NCI-H345 treated with DMSO at 0.1 percent for 48 hours (cell line): ENCODE measurements around the gene SNAPC5.
"Not testable (repeated sequence)": the region's sequence is repeated elsewhere in the genome, so short reads cannot be mapped to it uniquely, and the experiment has no call there.

Experiments
- DNase-seq: peaks from one replicate; lab custom pipeline; 2025; ENCODE audit not compliant: unreplicated experiment; lab: John Stamatoyannopoulos, UW

Gene SNAPC5, protein sequence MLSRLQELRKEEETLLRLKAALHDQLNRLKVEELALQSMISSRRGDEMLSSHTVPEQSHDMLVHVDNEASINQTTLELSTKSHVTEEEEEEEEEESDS

DNA sequence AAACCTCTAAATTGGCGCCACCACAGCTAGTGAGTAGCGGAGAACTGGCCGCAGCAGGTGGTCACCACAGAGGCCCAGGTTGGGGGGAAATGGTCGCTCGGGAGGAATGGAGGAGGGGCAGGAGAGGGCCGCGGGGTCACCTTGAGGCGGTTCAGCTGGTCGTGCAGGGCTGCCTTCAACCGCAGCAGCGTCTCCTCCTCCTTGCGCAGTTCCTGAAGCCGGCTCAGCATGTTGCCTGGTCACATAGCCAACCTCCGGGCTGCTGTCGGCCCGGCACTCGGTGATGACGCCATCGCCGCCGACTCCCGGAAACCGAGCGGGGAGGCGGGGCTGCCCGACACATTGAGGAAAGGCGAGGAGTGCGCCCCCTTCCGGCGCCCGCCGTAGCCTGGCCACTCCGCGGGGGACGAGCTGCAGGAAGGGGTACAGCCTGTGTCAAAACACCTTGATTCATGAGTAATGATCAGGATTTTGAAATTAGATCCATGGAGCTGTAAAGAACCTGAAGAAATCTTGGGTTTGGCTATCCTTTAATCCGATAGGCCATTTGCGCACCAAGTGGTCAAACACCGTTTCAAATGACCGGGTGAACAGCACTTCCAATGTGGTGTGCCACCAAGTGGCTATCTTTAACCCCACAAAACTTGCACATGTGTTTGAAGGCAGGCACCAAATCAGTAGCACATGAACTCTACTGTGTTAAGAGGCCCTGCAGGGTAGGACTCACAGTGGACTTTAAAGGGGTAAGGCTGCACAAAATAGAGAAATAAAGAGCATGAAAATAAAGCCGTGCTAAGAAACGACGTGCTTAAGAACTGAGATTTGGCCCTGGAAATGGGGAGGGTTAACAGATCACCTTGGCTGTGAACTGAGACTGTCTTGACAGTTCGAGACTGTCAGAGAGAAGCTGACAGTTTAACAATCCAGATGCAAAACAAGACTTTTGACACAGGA is at the start of gene SNAPC5:
SNAPC5 (minus strand) TSS at position 261 of the 954 bp plus-strand sequence; CDS start at position 230, 31 bp downstream.
- DNase-seq, result peak; percentile 71

DNA sequence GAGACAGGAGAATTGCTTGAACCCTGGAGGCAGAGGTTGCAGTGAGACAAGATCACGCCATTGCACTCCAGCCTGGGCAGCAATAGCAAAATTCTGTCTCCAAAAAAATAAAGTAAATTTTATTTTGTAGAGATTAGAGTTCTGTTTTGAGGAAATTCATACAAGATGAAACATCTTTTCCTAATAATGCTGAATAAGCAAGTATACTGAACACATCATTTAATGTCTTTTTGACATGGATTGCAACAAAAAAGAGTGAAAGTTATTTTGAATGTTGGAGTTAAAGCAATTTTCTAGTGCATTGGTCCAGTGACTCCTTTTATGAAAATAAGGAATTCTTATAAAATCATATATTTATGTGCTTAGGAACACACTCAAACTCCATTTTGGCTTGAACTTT is 47.7 kb upstream of the SNAPC5 start:
- no peak for DNase-seq

- no peak for DNase-seq
Measured at GRCh38 chr15:66542896-66543295, 45.3 kb upstream of the SNAPC5 start.

DNA sequence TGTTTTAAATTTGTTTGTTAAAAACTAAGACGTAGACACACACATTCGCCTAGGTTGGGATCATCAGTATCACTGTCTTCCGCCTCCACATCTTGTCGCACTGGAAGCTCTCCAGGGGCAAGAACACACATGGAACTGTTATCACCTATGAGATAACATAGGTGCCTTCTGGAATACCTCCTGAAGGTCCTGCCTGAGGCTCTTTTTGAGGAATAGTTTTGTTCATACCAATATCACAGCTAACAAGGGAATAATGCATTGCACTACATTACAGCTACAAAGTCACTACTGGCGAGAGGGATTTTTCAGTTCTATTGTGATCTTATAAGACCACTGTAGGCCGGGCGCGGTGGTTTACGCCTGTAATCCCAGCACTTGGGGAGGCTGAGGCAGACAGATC is 37.5 kb upstream of the SNAPC5 start:
- no peak for DNase-seq

- DNase-seq, result no peak
Measured at GRCh38 chr15:66524838-66525237, 27.3 kb upstream of the SNAPC5 start.

DNA sequence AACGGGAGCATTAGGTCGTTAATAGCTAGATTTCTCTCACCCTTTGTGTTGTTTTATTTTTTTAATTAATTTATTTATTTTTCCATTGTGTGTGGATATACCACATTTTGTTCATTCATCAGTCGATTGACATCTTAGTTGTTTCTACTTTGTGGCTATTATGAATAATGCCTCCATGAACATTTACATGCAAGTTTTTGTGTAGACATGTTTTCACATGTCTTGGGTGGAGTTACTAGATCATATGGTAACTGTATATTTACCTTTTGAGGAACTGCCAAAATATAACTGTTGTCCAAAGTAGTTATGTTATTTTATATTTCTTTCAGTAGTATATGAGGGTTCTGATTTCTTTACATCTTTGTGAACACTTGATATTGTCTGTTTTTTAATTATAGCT is 26.4 kb upstream of the SNAPC5 start:
- no peak for DNase-seq

- DNase-seq, result no peak
Measured at GRCh38 chr15:66515901-66516322, 18.4 kb upstream of the SNAPC5 start.

GRCh38 chr15:66514586-66514985 is 17.0 kb upstream of the SNAPC5 start:
- no peak for DNase-seq

DNA sequence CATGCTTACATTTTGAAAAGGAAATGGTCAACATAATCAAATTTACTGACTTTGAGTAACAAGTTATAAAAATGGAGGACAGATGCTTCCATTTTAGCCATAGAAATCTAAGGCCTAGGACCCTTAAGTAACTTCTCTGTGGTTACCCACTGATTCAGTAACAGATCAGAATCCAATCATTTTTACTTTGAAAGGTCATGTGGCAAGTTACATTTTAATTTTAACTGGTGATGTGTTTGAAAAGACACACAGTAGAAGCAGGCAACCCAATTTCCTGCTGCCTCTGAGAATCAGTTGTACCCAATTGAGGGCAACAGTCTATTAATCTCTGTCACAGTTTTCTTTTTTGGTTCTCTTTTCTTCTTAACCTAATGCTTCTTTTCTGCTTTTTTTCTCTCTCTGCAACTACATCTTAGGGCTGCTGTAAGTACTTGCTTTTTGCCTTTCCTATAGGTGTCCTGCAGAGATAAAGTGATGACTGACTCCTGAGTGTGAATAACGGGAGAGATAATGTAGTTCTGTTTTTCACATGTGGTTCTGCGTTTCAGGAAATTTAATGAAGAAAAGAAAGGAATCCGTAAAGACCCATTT is 10.8 kb upstream of the SNAPC5 start:
- DNase-seq, result no peak

GRCh38 chr15:66505818-66506217 is 8.3 kb upstream of the SNAPC5 start:
- DNase-seq, result no peak

DNA sequence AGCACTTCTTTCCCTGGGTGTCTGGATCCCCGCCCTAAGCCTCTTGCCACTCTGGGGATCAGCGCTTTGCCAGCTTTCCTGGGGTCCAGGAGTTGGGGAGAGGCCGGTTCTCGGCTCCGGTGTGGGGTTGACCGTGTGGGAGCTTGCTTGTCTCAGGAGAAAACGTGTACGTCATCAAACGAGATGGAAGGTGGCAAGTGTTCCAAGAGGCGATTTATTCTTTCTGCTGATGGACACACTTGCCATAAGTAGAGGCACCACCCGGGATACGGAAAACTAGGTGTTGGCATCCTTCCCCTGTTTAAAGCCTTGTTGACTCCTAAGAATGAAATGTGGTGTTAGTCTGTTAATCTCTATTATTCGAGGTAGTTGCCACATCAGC is 7.9 kb upstream of the SNAPC5 start:
- no peak for DNase-seq

DNA sequence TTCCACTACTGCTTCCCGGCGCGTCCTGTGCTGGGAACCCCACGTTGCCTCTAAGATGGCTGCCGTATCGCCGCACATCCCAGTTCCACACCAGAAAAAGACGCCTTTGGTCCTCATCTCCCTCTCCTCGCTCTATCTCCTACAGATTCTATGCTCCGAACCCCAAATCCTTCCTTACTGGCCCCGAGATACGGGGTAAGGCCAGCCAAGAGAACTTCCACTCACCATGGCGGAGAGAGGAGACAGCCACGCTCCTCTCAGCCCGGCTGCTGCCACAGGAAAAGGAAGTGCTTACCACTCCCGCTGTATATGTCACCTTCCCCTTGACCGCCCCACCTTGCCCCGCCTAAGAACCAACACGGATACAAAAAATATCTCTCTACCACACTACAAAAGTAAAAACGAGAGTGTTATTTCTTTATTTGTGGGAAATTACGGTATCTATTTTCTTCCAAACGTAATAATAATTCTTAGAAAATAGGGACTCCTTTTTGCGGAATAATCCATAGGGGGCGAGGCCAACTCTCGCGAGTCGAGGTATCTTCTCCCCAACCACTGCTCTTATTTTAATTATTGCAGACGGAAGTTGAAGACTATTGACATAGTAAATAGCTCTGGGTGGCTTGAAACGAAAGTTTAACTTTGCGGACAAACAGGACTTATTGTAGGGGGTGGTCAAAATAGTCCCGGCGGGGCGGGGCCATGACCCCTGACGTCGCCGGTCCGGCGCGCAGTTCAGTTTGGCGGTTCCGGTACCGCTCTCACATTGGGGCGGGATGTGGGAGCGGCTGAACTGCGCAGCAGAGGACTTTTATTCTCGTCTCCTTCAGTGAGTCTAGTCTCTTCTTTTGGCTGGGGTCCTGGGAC is 7.2 kb upstream of the SNAPC5 start, which contains the start of the genes RPL4 and ZWILCH:
RPL4 (minus strand) TSS at position 293 of the 867 bp plus-strand sequence; CDS start at position 228, 65 bp downstream.
ZWILCH (plus strand) TSS at position 764 of the 867 bp plus-strand sequence; CDS start at position 777, 13 bp downstream.
- peak; percentile 18 for DNase-seq

- DNase-seq, result no peak
Measured at GRCh38 chr15:66503780-66504562, 6.4 kb upstream of the SNAPC5 start.

GRCh38 chr15:66503041-66503648 is 5.6 kb upstream of the SNAPC5 start:
- DNase-seq, result not testable (repeated sequence)

DNA sequence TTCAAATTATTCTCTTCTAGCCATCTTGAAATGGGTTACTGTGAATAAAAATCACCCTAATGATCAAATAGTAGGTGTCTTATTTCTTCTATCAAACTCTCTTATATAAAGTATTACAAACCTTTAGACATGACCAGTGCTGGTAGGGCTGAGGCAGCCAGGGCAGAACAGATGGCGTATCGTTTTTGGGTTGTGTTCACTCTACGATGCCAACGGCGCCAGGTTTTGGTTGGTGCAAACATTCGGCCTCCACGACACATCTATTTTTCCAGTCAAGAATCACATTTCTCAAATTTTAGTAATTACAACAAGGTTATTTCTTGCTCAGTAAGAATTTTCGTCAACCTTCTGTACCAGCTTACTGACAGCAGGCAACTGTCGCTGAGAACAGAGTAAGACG is 4.9 kb upstream of the SNAPC5 start:
- DNase-seq, result no peak

- not testable (repeated sequence) for DNase-seq
Measured at GRCh38 chr15:66500346-66500745, 2.8 kb upstream of the SNAPC5 start.

- DNase-seq, result no peak
Measured at GRCh38 chr15:66498501-66499386, 1.2 kb upstream of the SNAPC5 start.

GRCh38 chr15:66496951-66497501 is 536 bp downstream of the SNAPC5 start:
- DNase-seq, result no peak
